Subcutaneous adipose tissue (tissue), 4 donors: ENCODE data around the gene CCDC102A. TPM values are rescaled to one million over a fixed set of nuclear protein-coding genes. Genes with fewer than 3 reads are reported as not detected.

Experiments
- CTCF ChIP-seq: fragments of 450-650 bp; IDR thresholded peaks from one replicate; pipeline ENCODE4 v1.5.1; 2016; ENCODE audit warnings: low read depth, mild to moderate bottlenecking, control low read depth, antibody characterized with exemption, moderate library complexity
- total RNA-seq, 4 donors: library from RNA; depleted of rRNA; stranded (reverse); fragments of >200 nt; gene quantifications; one replicate each; pipeline ENCODE4 v1.1.0, GENCODE V29; 2016

CCDC102A gene
- total RNA-seq, 4 donors from 2014 or later = 5.5 to 7.0 (median 6.2) TPM

GRCh38 chr16:57570301-57571070 is 34.1 kb upstream of the CCDC102A start:
- TF ChIP-seq CTCF = no peak

GRCh38 chr16:57569306-57569946 is 33.1 kb upstream of the CCDC102A start:
- TF ChIP-seq CTCF = no peak

- no peak for TF ChIP-seq CTCF
Measured at GRCh38 chr16:57568173-57568678, 31.9 kb upstream of the CCDC102A start.

GRCh38 chr16:57567691-57568090 is 31.3 kb upstream of the CCDC102A start:
- no peak for TF ChIP-seq CTCF

GRCh38 chr16:57566436-57566835 is 30.1 kb upstream of the CCDC102A start:
- no peak for TF ChIP-seq CTCF

GRCh38 chr16:57565461-57565860 is 29.1 kb upstream of the CCDC102A start:
- TF ChIP-seq CTCF = no peak

- TF ChIP-seq CTCF = no peak
Measured at GRCh38 chr16:57564571-57565270, 28.4 kb upstream of the CCDC102A start.
